WI38 (cell line): Measurements from ENCODE around the gene OAS1.

ENCODE experiments used
- H3K4me3 ChIP-seq: 2 replicates; pipeline ENCODE4 v1.5.1; 2011; ENCODE audit warnings: low read depth, mild to moderate bottlenecking, control low read depth, low read length
- CTCF ChIP-seq: IDR thresholded peaks from 2 replicates; pipeline ENCODE4 v1.5.1; 2012; ENCODE audit warnings: low read depth, mild to moderate bottlenecking, control low read depth, low read length

OAS1 gene

GRCh38 chr12:112961074-112961473 is 54.3 kb downstream of the OAS1 start:
- TF ChIP-seq CTCF = no peak
- no peak overlapping the region for H3K4me3 ChIP-seq

DNA sequence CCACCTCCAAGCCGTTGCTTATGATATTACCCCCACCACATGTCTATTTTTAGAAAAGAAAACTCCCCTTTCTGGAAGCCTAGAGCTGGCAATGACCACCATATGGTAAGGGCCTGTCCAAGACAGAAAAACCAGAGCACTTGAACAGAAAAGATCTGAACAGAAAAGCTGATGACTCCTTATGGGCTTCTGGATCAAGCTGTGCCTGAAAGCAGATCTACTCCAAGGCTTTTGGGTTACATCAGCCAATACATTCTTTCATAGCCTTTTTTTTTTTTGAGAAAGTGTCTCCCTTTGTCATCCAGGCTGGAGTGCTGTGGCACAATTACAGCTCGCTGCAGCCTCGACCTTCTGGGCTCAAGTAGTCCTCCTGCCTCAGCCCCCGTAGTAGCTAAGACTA is 54.8 kb downstream of the OAS1 start:
- no peak for TF ChIP-seq CTCF
- no peak overlapping the region for H3K4me3 ChIP-seq

GRCh38 chr12:112962561-112962960 is 55.8 kb downstream of the OAS1 start:
- no peak for TF ChIP-seq CTCF
- H3K4me3 ChIP-seq = no peak overlapping the region

DNA sequence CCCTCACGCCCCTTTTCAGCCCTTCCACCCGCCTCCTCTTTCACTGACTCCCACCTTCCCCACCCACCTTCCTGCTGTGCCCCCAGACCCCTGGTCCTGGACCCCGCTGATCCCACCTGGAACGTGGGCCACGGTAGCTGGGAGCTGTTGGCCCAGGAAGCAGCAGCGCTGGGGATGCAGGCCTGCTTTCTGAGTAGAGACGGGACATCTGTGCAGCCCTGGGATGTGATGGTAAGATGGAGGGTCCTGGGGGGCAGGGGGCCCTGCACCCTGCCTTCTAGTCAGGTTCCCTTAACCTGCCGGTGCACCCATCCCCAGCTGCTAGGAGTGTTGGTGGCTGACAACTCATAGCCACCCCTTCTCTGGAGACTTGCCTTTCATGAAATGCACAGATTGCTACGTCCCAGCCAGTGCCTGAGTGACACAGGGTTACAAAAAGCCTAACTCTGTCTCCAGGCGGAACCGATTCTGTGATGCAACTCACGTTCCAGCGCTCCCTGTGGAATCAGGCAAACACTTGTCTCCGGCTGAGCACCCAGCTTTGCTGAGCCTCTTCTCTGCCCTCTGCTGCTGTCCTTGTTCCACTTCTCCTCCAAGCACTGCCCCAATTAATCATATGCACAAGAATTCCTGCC is 56.6 kb downstream of the OAS1 start:
- no peak for TF ChIP-seq CTCF
- H3K4me3 ChIP-seq = no peak overlapping the region

GRCh38 chr12:112964067-112964670 is 57.4 kb downstream of the OAS1 start:
- TF ChIP-seq CTCF = no peak
- H3K4me3 ChIP-seq = no peak overlapping the region

GRCh38 chr12:112964915-112965314 is 58.2 kb downstream of the OAS1 start:
- no peak for TF ChIP-seq CTCF
- H3K4me3 ChIP-seq = no peak overlapping the region

DNA sequence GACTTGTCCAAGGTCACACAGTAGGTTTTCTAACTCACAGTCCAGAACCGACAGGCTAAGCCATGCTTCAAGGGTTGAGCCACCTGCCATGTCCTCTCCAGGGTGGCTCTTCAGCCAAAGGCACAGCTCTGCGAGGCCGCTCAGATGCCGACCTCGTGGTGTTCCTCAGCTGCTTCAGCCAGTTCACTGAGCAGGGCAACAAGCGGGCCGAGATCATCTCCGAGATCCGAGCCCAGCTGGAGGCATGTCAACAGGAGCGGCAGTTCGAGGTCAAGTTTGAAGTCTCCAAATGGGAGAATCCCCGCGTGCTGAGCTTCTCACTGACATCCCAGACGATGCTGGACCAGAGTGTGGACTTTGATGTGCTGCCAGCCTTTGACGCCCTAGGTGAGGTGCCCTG is 58.9 kb downstream of the OAS1 start:
- H3K4me3 ChIP-seq = no peak overlapping the region
- TF ChIP-seq CTCF = no peak
